ENCODE measurements around the gene ARHGEF3. TPM values are rescaled to one million over a fixed set of nuclear protein-coding genes. Genes with fewer than 3 reads are reported as not detected.

The ARHGEF3 gene
- total and polyA plus RNA-seq, 2 donors (not counting 3 experiments of a cell fraction or from before 2014, with no cell fraction given), result 6.7 to 16.3 TPM

DNA sequence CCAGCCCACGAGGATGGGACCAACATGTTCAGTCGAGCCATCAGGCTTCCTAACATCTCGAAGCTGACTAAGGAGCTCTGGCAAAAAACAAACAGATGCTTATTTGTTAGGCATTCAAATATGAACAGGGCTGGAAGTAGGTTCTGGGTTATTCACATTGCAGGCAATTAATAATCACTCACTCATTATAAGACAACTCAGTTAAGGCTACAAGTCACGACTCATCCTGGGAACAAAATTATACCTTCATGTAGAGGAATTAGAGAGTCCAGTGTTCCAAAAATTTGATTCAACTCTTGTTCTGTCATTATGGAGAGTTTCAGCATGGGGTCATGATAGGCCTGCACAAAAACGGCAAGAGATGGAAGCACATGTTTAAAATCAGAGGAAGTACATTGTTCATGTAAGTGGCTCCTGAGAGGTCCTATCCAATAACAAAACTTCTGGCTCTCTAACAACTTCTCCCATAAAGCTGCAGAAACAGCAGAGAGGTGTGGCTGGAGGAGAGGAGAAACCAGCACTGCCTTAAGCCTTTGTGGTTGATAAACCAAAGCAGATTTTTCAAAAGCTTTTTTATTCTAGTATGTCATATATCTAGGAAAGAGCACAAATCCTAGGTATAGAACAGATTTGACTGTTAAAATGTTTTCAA lies 50.6 kb downstream of the ARHGEF3 start:
- no peaks in the 10 kb centered on the region for H3K79me2 ChIP-seq (ENCODE audit: control insufficient read depth, insufficient read depth, low read length)
- dilution Hi-C loops (cut with MboI; ENCODE audit: extremely low pct_ligation_motif_present, low sequenced_read_pairs), result no loop called here
- ChIA-PET POLR2A (no interaction called here), CTCF (interaction anchor here (1.0 kb wide), 1 partner anchor 49 kb away, joined by 4 read pairs; no protein-coding TSS in a partner anchor)
- TF ChIP-seq, protein P1, sequence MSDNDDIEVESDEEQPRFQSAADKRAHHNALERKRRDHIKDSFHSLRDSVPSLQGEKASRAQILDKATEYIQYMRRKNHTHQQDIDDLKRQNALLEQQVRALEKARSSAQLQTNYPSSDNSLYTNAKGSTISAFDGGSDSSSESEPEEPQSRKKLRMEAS (IDR thresholded peaks at IDR 0.05; ENCODE audit: insufficient read depth, insufficient read length), result no peak
- no peak for TF ChIP-seq GATA2 (IDR thresholded peaks at IDR 0.05; ENCODE audit: insufficient read depth, insufficient read length, low read depth, low read length)
- no peak for TF ChIP-seq POLR2A (IDR thresholded peaks at IDR 0.05; ENCODE audit: low read depth, low read length)
- no peak for TF ChIP-seq POLR2AphosphoS5 (IDR thresholded peaks at IDR 0.05; ENCODE audit: insufficient read depth, low read depth, low read length)
- TF ChIP-seq EZH2 (IDR thresholded peaks at IDR 0.05; ENCODE audit: borderline replicate concordance, low read depth, low read length, severe bottlenecking), result no peak
- no peak for TF ChIP-seq JUN (IDR thresholded peaks at IDR 0.05; ENCODE audit: borderline replicate concordance, insufficient read depth, insufficient read length, low read depth)
- no peak for TF ChIP-seq FOS (IDR thresholded peaks at IDR 0.05; ENCODE audit: borderline replicate concordance, insufficient read depth, low read length)
- TF ChIP-seq, protein P2, sequence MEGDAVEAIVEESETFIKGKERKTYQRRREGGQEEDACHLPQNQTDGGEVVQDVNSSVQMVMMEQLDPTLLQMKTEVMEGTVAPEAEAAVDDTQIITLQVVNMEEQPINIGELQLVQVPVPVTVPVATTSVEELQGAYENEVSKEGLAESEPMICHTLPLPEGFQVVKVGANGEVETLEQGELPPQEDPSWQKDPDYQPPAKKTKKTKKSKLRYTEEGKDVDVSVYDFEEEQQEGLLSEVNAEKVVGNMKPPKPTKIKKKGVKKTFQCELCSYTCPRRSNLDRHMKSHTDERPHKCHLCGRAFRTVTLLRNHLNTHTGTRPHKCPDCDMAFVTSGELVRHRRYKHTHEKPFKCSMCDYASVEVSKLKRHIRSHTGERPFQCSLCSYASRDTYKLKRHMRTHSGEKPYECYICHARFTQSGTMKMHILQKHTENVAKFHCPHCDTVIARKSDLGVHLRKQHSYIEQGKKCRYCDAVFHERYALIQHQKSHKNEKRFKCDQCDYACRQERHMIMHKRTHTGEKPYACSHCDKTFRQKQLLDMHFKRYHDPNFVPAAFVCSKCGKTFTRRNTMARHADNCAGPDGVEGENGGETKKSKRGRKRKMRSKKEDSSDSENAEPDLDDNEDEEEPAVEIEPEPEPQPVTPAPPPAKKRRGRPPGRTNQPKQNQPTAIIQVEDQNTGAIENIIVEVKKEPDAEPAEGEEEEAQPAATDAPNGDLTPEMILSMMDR (IDR thresholded peaks at IDR 0.05; ENCODE audit: extremely low read depth in 1 of 2, insufficient read depth in 1 of 2, low read depth in 1 of 2, low read length in 2 of 2), result no peak
- DNase-seq (ENCODE audit: low read depth, low spot score) (no peak), FAIRE-seq (no peak)
- H3K9ac ChIP-seq (replicated peaks; ENCODE audit: extremely low read depth, insufficient read depth, low read length), result no peak overlapping the region
- no peak overlapping the region for H2AFZ ChIP-seq (ENCODE audit: low read depth, low read length)
- H3K27ac ChIP-seq (ENCODE audit: insufficient read depth, low read depth, low read length), result no peak overlapping the region
- H3K4me1 ChIP-seq (ENCODE audit: control insufficient read depth, extremely low read depth, insufficient read depth, low read length), result peaks cover 21% of the 10 kb centered on the region
- intact Hi-C loops (cut with micrococcal nuclease), result no loop called here
- H3K4me2 ChIP-seq (ENCODE audit: insufficient read depth, low read length), result no peak overlapping the region
- no peak overlapping the region for H3K4me3 ChIP-seq (replicated peaks in 1 of 3; ENCODE audit: insufficient read depth in 1 of 3, low read depth in 1 of 3, low read length in 3 of 3)
- no peaks in the 10 kb centered on the region for H3K9me3 ChIP-seq (replicated peaks; ENCODE audit: control insufficient read depth, insufficient read depth, low read length)
- H4K20me1 ChIP-seq (replicated peaks; ENCODE audit: control insufficient read depth, extremely low read depth, insufficient read depth, low read length), result no peaks in the 10 kb centered on the region
- no peaks in the 10 kb centered on the region for H3K9me1 ChIP-seq (replicated peaks; ENCODE audit: control insufficient read depth, extremely low read depth, insufficient read depth, low read length)
- H3K36me3 ChIP-seq (ENCODE audit: control insufficient read depth in 2 of 2, extremely low read depth in 1 of 2, insufficient read depth in 2 of 2, low read length in 2 of 2), result peaks cover 0 to 4% of the 10 kb centered on the region in 2 experiments
- H3K27me3 ChIP-seq (ENCODE audit: control insufficient read depth in 2 of 2, insufficient read depth in 2 of 2, low read length in 2 of 2), result no peaks in the 10 kb centered on the region
- BruUV-seq (replicated peaks), result no TSS peak

Data from endothelial cell of umbilical vein (primary cell).